ENCODE measurements around the gene ZNF71.

The ZNF71 gene

DNA sequence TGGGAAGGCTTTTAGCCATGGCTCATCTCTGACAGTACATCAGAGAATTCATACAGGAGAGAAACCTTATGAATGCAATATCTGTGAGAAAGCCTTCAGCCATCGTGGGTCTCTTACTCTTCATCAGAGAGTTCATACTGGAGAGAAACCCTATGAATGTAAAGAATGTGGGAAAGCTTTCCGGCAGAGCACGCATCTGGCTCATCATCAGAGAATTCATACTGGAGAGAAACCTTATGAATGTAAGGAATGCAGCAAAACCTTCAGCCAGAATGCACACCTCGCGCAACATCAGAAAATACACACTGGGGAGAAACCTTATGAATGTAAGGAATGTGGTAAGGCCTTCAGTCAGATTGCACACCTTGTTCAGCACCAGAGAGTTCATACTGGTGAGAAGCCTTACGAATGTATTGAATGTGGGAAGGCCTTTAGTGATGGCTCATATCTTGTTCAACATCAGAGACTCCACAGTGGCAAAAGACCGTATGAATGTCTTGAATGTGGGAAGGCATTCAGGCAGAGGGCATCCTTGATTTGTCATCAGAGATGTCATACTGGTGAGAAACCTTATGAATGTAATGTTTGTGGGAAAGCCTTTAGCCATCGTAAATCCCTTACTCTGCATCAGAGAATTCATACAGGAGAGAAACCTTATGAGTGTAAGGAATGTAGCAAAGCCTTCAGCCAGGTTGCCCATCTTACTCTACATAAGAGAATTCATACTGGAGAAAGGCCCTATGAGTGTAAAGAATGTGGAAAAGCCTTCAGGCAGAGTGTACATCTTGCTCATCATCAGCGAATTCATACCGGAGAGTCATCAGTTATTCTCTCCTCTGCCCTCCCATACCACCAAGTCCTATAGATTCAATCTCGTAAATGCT, 17.1 kb upstream of the ZNF71 start:
- no peak overlapping the region for H3K9ac ChIP-seq
- H2AFZ ChIP-seq = no peak overlapping the region
- H3K4me3 ChIP-seq (ENCODE audit: low read depth, low read length) = no peak overlapping the region
- peaks cover 13% of the 10 kb centered on the region for H3K9me3 ChIP-seq (ENCODE audit: control insufficient read depth, low read length)
- no peaks in the 10 kb centered on the region for H3K79me2 ChIP-seq
- no peaks in the 10 kb centered on the region for H3K27me3 ChIP-seq (ENCODE audit: control insufficient read depth, insufficient read depth, low read length)
- H3K27ac ChIP-seq = no peak overlapping the region
- H3K4me2 ChIP-seq (ENCODE audit: low read length) = no peak overlapping the region
- peaks cover 15% of the 10 kb centered on the region for H3K36me3 ChIP-seq (ENCODE audit: control insufficient read depth, insufficient read depth, low read length)
- H3K4me1 ChIP-seq = no peaks in the 10 kb centered on the region
- TF ChIP-seq, protein P1, sequence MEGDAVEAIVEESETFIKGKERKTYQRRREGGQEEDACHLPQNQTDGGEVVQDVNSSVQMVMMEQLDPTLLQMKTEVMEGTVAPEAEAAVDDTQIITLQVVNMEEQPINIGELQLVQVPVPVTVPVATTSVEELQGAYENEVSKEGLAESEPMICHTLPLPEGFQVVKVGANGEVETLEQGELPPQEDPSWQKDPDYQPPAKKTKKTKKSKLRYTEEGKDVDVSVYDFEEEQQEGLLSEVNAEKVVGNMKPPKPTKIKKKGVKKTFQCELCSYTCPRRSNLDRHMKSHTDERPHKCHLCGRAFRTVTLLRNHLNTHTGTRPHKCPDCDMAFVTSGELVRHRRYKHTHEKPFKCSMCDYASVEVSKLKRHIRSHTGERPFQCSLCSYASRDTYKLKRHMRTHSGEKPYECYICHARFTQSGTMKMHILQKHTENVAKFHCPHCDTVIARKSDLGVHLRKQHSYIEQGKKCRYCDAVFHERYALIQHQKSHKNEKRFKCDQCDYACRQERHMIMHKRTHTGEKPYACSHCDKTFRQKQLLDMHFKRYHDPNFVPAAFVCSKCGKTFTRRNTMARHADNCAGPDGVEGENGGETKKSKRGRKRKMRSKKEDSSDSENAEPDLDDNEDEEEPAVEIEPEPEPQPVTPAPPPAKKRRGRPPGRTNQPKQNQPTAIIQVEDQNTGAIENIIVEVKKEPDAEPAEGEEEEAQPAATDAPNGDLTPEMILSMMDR (IDR thresholded peaks at IDR 0.05) = no peak

DNA sequence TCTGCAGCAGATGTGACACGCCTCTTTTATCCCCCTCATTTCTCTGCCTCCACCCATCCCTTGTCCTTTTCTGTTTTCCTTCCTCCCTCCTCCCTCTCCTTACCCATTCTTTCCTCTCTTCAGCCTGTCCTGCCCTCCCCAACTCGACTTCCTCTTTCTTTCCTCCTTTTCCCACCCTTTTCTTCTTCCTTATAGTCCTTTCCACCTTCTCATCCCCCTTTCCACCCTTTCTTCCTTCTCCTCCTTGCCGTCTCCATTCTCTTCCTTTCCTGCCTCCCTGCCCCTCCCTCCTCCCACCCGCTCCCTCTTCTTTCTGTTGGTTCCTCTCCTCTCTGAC, 688 bp upstream of the ZNF71 start:
- Histone ChIP-seq H3K9me3 (ENCODE audit: control insufficient read depth, low read length) (no peaks in the 10 kb centered on the region), H3K4me2 (ENCODE audit: low read length) (peak overlapping the region; percentile 66), H3K27me3 (ENCODE audit: control insufficient read depth, insufficient read depth, low read length) (no peaks in the 10 kb centered on the region), H3K36me3 (ENCODE audit: control insufficient read depth, insufficient read depth, low read length) (no peaks in the 10 kb centered on the region), H3K79me2 (peaks cover 10% of the 10 kb centered on the region), H2AFZ (peak overlapping the region; percentile 93), H3K27ac (no peak overlapping the region), H3K9ac (no peak overlapping the region), H3K4me1 (no peaks in the 10 kb centered on the region), H3K4me3 (ENCODE audit: low read depth, low read length) (peak overlapping the region; percentile 71)
- TF ChIP-seq, protein P1 (IDR thresholded peaks at IDR 0.05) = no peak

DNA sequence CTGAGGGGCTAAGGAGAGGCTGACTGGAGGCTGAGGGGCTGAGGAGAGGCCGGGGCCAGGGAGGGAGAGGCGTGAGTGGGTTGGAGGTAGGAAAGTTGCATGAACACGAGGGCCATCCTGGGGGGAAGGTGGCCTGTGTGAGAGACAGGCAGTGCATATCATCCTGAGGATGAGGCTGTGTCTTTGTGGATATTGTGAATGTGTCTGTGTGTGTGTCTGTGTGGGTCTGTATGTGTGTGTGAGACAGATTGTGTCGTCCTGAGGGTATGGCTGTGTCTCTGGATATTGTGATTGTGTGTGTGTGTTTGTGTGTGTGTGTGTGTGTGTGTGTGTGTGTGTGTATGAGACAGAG, 422 bp downstream of the ZNF71 start:
- H3K79me2 ChIP-seq = peaks cover 11% of the 10 kb centered on the region
- H2AFZ ChIP-seq = peak overlapping the region; percentile 93
- H3K4me3 ChIP-seq (ENCODE audit: low read depth, low read length) = peak overlapping the region; percentile 71
- H3K9ac ChIP-seq = peak overlapping the region; percentile 31
- H3K27ac ChIP-seq = peak overlapping the region; percentile 68
- TF ChIP-seq, protein P1 (IDR thresholded peaks at IDR 0.05) = no peak
- H3K9me3 ChIP-seq (ENCODE audit: control insufficient read depth, low read length) = no peaks in the 10 kb centered on the region
- peak overlapping the region; percentile 66 for H3K4me2 ChIP-seq (ENCODE audit: low read length)
- H3K4me1 ChIP-seq = no peaks in the 10 kb centered on the region
- no peaks in the 10 kb centered on the region for H3K36me3 ChIP-seq (ENCODE audit: control insufficient read depth, insufficient read depth, low read length)
- no peaks in the 10 kb centered on the region for H3K27me3 ChIP-seq (ENCODE audit: control insufficient read depth, insufficient read depth, low read length)

DNA sequence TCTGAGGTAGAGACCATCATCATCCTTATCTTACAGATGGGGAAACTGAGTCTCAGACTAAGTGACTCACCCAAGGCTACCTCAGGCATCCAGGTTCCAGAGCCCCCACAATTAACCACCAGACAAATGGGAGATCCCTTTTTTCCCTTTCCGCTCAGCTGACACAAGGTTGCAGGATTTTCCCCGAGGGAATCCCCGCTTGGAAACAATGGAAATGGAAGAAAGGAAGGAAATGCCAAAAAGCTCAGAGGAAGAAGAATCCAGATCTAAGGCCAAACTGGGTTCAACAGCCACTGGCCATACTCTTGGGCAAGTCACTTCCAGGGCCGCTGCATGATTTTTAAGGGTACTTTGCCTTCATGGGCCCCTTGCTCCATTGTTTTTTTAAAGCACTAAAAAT, 1.6 kb downstream of the ZNF71 start:
- Histone ChIP-seq H3K9ac (no peak overlapping the region), H2AFZ (no peak overlapping the region), H3K9me3 (ENCODE audit: control insufficient read depth, low read length) (no peaks in the 10 kb centered on the region), H3K79me2 (peaks cover 23% of the 10 kb centered on the region), H3K4me1 (no peaks in the 10 kb centered on the region), H3K36me3 (ENCODE audit: control insufficient read depth, insufficient read depth, low read length) (no peaks in the 10 kb centered on the region), H3K27ac (no peak overlapping the region), H3K27me3 (ENCODE audit: control insufficient read depth, insufficient read depth, low read length) (no peaks in the 10 kb centered on the region), H3K4me2 (ENCODE audit: low read length) (no peak overlapping the region), H3K4me3 (ENCODE audit: low read depth, low read length) (no peak overlapping the region)
- TF ChIP-seq, protein P1 (IDR thresholded peaks at IDR 0.05) = no peak

DNA sequence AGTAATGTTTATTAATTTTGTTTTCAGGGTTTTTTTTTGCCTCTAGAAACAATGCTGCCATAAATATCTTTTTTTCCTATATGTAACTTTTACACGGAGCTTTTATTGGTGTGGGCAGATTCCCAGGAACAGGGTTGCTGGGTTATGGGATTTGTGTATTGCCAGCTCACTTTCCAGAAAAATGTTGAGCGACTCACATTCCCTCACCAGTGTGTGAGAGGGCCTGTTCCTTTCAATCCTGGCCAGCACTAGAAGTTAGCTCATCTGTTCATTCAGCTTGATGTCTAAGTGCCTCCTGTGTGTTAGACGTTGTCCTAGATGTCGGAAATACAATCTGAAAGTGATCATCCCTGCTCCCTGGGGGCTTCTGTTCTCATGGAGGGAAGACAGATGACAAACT, 2.6 kb downstream of the ZNF71 start:
- Histone ChIP-seq H3K9me3 (ENCODE audit: control insufficient read depth, low read length) (no peaks in the 10 kb centered on the region), H3K36me3 (ENCODE audit: control insufficient read depth, insufficient read depth, low read length) (no peaks in the 10 kb centered on the region), H3K9ac (no peak overlapping the region), H3K27me3 (ENCODE audit: control insufficient read depth, insufficient read depth, low read length) (no peaks in the 10 kb centered on the region), H3K27ac (no peak overlapping the region), H3K4me3 (ENCODE audit: low read depth, low read length) (no peak overlapping the region), H3K4me1 (no peaks in the 10 kb centered on the region), H3K4me2 (ENCODE audit: low read length) (no peak overlapping the region), H2AFZ (no peak overlapping the region), H3K79me2 (peaks cover 26% of the 10 kb centered on the region)
- TF ChIP-seq, protein P1 (IDR thresholded peaks at IDR 0.05) = no peak
